Esophagus muscularis mucosa (tissue), 4 donors: Measurements from ENCODE around the gene RNF5. TPM values are rescaled to one million over a fixed set of nuclear protein-coding genes. Genes with fewer than 3 reads are reported as not detected.

Source experiments
- DNase-seq: peaks from one replicate; pipeline ENCODE4 v3.0.0-alpha.2; 2017; ENCODE audit errors: extremely low spot score
- H3K27ac ChIP-seq, 4 donors: fragments of 200-600 bp; sonication (generic); replicated peaks in 1 of 4; 1 replicate in 3 of 4; 2 replicates in 1 of 4; pipeline ENCODE4 v1.5.1; 2016 to 2019; ENCODE audit warnings: mild to moderate bottlenecking in 1 of 4
- H3K27me3 ChIP-seq, 4 donors: fragments of 200-600 bp; sonication (generic); one replicate each; pipeline versions ENCODE4 v1.5.1 to v1.6.0; 2016 to 2019
- H3K36me3 ChIP-seq, 4 donors: fragments of 200-600 bp; sonication (generic); one replicate each; pipeline ENCODE4 v1.5.1; 2016 to 2019
- H3K4me1 ChIP-seq, 4 donors: fragments of 200-600 bp; sonication (generic); one replicate each; pipeline ENCODE4 v1.5.1; 2016 to 2019
- H3K4me3 ChIP-seq, 4 donors: fragments of 200-600 bp; sonication (generic); 1 replicate in 2 of 4; 2 replicates in 2 of 4; pipeline ENCODE4 v1.5.1; 2016 to 2019; ENCODE audit warnings: mild to moderate bottlenecking in 4 of 4, moderate library complexity in 1 of 4
- H3K9me3 ChIP-seq, 4 donors: fragments of 200-600 bp; sonication (generic); 1 replicate in 3 of 4; 2 replicates in 1 of 4; pipeline ENCODE4 v1.5.1; 2016 to 2019
- EP300 ChIP-seq: sonication (generic); formaldehyde crosslinking; IDR thresholded peaks from one replicate; pipeline ENCODE4 v1.6.1; 2017; ENCODE audit warnings: antibody characterized with exemption
- POLR2A ChIP-seq: fragments of 450-650 bp; IDR thresholded peaks from one replicate; pipeline ENCODE4 v1.6.1; 2017; ENCODE audit warnings: antibody characterized with exemption, moderate library complexity, mild to moderate bottlenecking, low read depth
- POLR2AphosphoS5 ChIP-seq, 2 donors: sonication (generic); formaldehyde crosslinking; IDR thresholded peaks; one replicate each; pipeline ENCODE4 v1.6.1; 2017; ENCODE audit warnings: antibody characterized with exemption in 2 of 2
- WGBS: methylation state at CpG from one replicate; pipeline ENCODE4 v1.1.5; 2018; 5-methylcytosine and 5-hydroxymethylcytosine counted together
- intact Hi-C: fragments of 100-400 bp; cut with DNase I; formaldehyde crosslinking; loops from one replicate; pipeline ENCODE4 v1.15.1; 2023
- small RNA-seq, 3 donors: library from RNA; depleted of rRNA; stranded (forward); fragments of <200 nt; gene quantifications; one replicate each; pipeline ENCODE3, GENCODE V24; 2016
- total RNA-seq, 4 donors: library from RNA; depleted of rRNA; stranded (reverse); fragments of >200 nt; gene quantifications; one replicate each; pipeline versions ENCODE4 v1.1.0 to v1.2.1, GENCODE V29; 2016
- TF ChIP-seq, protein P1 (sequence below), 3 experiments: fragments of 200-600 bp in 2 of 3; fragments of 450-650 bp in 1 of 3; sonication (generic) in 2 of 3; IDR thresholded peaks; one replicate each; pipeline ENCODE4 v1.5.1; 2017 to 2019; ENCODE audit warnings: antibody characterized with exemption in 3 of 3, mild to moderate bottlenecking in 2 of 3, moderate library complexity in 1 of 3

The RNF5 gene
- total RNA-seq, 4 donors from 2014 or later = 76.2 to 91.4 (median 88.5) TPM

DNA sequence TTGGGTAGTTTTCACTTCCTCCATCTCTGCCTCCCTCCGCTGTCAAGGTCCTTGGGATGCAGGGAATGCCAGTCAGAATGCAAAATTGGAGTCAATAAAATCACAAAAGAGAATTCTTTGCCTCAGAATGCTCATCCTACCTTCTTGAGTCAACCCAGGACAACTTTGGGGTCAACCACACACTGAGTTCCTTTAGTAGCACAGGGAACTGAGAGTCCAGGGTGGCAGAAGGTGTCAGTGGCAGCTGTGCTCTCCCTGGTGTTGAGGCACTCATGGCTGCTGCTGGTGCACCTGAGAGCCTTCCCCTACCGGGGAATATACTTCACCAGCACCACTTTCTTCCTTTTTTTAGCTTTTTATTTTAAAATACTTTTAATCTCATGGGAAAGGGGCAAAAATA, 46.5 kb downstream of the RNF5 start:
- no peak for DNase-seq
- H3K4me3 ChIP-seq = no peak overlapping the region
- 83% methylated on average over 2 of the region's 2 CpGs for WGBS
- no peak for TF ChIP-seq POLR2A
- TF ChIP-seq, protein P1, sequence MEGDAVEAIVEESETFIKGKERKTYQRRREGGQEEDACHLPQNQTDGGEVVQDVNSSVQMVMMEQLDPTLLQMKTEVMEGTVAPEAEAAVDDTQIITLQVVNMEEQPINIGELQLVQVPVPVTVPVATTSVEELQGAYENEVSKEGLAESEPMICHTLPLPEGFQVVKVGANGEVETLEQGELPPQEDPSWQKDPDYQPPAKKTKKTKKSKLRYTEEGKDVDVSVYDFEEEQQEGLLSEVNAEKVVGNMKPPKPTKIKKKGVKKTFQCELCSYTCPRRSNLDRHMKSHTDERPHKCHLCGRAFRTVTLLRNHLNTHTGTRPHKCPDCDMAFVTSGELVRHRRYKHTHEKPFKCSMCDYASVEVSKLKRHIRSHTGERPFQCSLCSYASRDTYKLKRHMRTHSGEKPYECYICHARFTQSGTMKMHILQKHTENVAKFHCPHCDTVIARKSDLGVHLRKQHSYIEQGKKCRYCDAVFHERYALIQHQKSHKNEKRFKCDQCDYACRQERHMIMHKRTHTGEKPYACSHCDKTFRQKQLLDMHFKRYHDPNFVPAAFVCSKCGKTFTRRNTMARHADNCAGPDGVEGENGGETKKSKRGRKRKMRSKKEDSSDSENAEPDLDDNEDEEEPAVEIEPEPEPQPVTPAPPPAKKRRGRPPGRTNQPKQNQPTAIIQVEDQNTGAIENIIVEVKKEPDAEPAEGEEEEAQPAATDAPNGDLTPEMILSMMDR (IDR thresholded peaks at IDR 0.05) = no peak
- no peak for TF ChIP-seq POLR2AphosphoS5 (IDR thresholded peaks at IDR 0.05)
- no peak for TF ChIP-seq EP300
- peaks cover 0 to 3% (median 0%) of the 10 kb centered on the region in 4 donors for H3K4me1 ChIP-seq
- H3K27me3 ChIP-seq = no peaks in the 10 kb centered on the region
- H3K9me3 ChIP-seq = no peaks in the 10 kb centered on the region
- intact Hi-C loops = no loop called here
- H3K36me3 ChIP-seq = peaks cover 0 to 26% (median 0%) of the 10 kb centered on the region in 4 donors
- peak overlapping the region in 1 of 4 donors; percentile 60 for H3K27ac ChIP-seq

DNA sequence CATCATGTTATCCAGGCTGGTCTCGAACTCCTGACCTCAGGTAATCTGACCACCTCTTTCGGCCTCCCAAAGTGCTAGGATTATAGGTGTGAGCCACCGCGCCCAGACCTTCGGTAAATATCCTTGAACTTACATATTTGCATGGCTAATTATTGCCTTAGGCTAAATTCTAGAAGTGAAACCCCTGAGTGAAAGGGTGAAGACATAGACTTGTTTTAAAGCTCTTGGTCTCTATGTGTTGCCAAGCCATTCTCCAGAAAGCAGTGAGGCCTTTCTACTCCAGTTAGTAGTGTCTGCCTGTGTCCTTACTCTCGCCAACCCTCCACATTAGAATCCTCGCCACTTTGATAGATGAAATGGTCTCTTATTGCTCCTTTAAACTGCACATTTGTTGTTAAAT, 48.2 kb downstream of the RNF5 start:
- no peak for TF ChIP-seq POLR2A
- no peak for TF ChIP-seq POLR2AphosphoS5 (IDR thresholded peaks at IDR 0.05)
- TF ChIP-seq, protein P1 (IDR thresholded peaks at IDR 0.05) = no peak
- peaks cover 0 to 3% (median 0%) of the 10 kb centered on the region in 4 donors for H3K4me1 ChIP-seq
- no peak overlapping the region for H3K27ac ChIP-seq
- intact Hi-C loops = no loop called here
- H3K9me3 ChIP-seq = no peaks in the 10 kb centered on the region
- DNase-seq = no peak
- H3K27me3 ChIP-seq = no peaks in the 10 kb centered on the region
- no peak overlapping the region for H3K4me3 ChIP-seq
- peaks cover 0 to 9% (median 0%) of the 10 kb centered on the region in 4 donors for H3K36me3 ChIP-seq
- WGBS = 87% methylated on average over 7 of the region's 7 CpGs

Small RNA genes within 50 kb of the gene (small RNA-seq; reads per million reads assigned to genes)
- gene AL662884.1 (0 reads per million in 3 donors), gene MIR6833 (0 reads per million in 3 donors)

Other genes with a start within 250 kb of the RNF5 start
- 10 to 100 TPM; 11.6 to 28.7 (median 12.7) TPM for gene CFB, start 232.3 kb upstream of the RNF5 start, total RNA-seq
- 10 to 100 TPM; 79.3 to 81.7 (median 81.1) TPM for gene NELFE, start 219.4 kb upstream of the RNF5 start, total RNA-seq
- 10 to 100 TPM; 23.3 to 33.2 (median 28.5) TPM for gene SKIC2, start 219.2 kb upstream of the RNF5 start, total RNA-seq
- gene DXO, start 206.3 kb upstream of the RNF5 start, total RNA-seq = 10 to 100 TPM; 12.9 to 18.4 (median 15.9) TPM
- 100 to 1,000 TPM in 2 of 4 donors, 10 to 100 TPM in 2; 31.6 to 187 (median 98.2) TPM for gene C4A, start 196.3 kb upstream of the RNF5 start, total RNA-seq
- gene C4B, start 163.6 kb upstream of the RNF5 start, total RNA-seq = 100 to 1,000 TPM in 1 of 4 donors, 10 to 100 TPM in 3; 45.3 to 203 (median 75.8) TPM
- gene CYP21A2, start 140.0 kb upstream of the RNF5 start, total RNA-seq = 1 to 10 TPM in 3 of 4 donors, under 1 TPM in 1; 0.33 to 3.7 (median 1.9) TPM
- gene TNXB, start 69.1 kb upstream of the RNF5 start, total RNA-seq = 100 to 1,000 TPM; 223 to 525 (median 326) TPM
- 10 to 100 TPM; 17.7 to 37.4 (median 27.2) TPM for gene ATF6B, start 50.2 kb upstream of the RNF5 start, total RNA-seq
- 1 to 10 TPM; 2.7 to 6.3 (median 3.9) TPM for gene FKBPL, start 48.1 kb upstream of the RNF5 start, total RNA-seq
- 1 to 10 TPM; 2.7 to 4.4 (median 4.0) TPM for gene PRRT1, start 26.5 kb upstream of the RNF5 start, total RNA-seq
- gene PPT2, start 24.3 kb upstream of the RNF5 start, total RNA-seq = 10 to 100 TPM; 14.9 to 31.4 (median 20.8) TPM
- 10 to 100 TPM in 2 of 4 donors, 1 to 10 TPM in 2; 8.1 to 20.7 (median 13.9) TPM for gene EGFL8, start 13.8 kb upstream of the RNF5 start, total RNA-seq
- gene AGPAT1, start 2.3 kb upstream of the RNF5 start, total RNA-seq = 10 to 100 TPM; 52.7 to 76.7 (median 68.9) TPM
- gene AGER, start 5.8 kb downstream of the RNF5 start, total RNA-seq = 1 to 10 TPM in 3 of 4 donors, under 1 TPM in 1; 0.83 to 5.9 (median 3.8) TPM
- gene PBX2, start 11.8 kb downstream of the RNF5 start, total RNA-seq = 10 to 100 TPM; 43.6 to 95.9 (median 59.3) TPM
- gene GPSM3, start 14.2 kb downstream of the RNF5 start, total RNA-seq = 10 to 100 TPM in 1 of 4 donors, 1 to 10 TPM in 3; 5.7 to 17.4 (median 8.6) TPM
- 10 to 100 TPM; 16.6 to 30.6 (median 19.8) TPM for gene NOTCH4, start 45.7 kb downstream of the RNF5 start, total RNA-seq
- gene TSBP1, start 193.5 kb downstream of the RNF5 start, total RNA-seq = not detected
- gene BTNL2, start 228.8 kb downstream of the RNF5 start, total RNA-seq = not detected